BLaER1 (cell line): Measurements from ENCODE around the gene DPF3.
"Not testable (repeated sequence)": the region's sequence is repeated elsewhere in the genome, so short reads cannot be mapped to it uniquely, and the experiment has no call there.

Experiments
- H3K27ac ChIP-seq: shearing (Covaris generic); formaldehyde crosslinking; 2 replicates; pipeline ENCODE4 v1.8.1; 2022
- H3K27me3 ChIP-seq: shearing (Covaris generic); formaldehyde crosslinking; 2 replicates; pipeline ENCODE4 v1.8.1; 2022
- H3K36me3 ChIP-seq: shearing (Covaris generic); formaldehyde crosslinking; 2 replicates; pipeline ENCODE4 v1.8.1; 2022
- H3K4me1 ChIP-seq: shearing (Covaris generic); formaldehyde crosslinking; 2 replicates; pipeline ENCODE4 v1.8.1; 2022
- H3K4me2 ChIP-seq: shearing (Covaris generic); formaldehyde crosslinking; 2 replicates; pipeline ENCODE4 v1.8.1; 2022
- H3K4me3 ChIP-seq: shearing (Covaris generic); formaldehyde crosslinking; 2 replicates; pipeline ENCODE4 v1.8.1; 2022
- H3K9ac ChIP-seq: shearing (Covaris generic); formaldehyde crosslinking; 2 replicates; pipeline ENCODE4 v1.8.1; 2022
- H3K9me3 ChIP-seq: shearing (Covaris generic); formaldehyde crosslinking; 2 replicates; pipeline ENCODE4 v1.8.1; 2022
- H4K20me1 ChIP-seq: shearing (Covaris generic); formaldehyde crosslinking; 2 replicates; pipeline ENCODE4 v1.8.1; 2022
- Cebpa-rat ChIP-seq: shearing (Covaris generic); IDR thresholded peaks from 2 replicates; pipeline ENCODE4 v1.8.1; 2022

Gene DPF3

GRCh38 chr14:72758993-72759392 is 134.9 kb downstream of the DPF3 start:
- Histone ChIP-seq H3K9me3 (peaks cover 39% of the 10 kb centered on the region), H3K4me1 (no peaks in the 10 kb centered on the region)

GRCh38 chr14:72758420-72758819 is 135.5 kb downstream of the DPF3 start:
- TF ChIP-seq Cebpa-rat = no peak
- no peak overlapping the region for H3K27ac ChIP-seq
- H3K4me2 ChIP-seq = no peak overlapping the region
- no peaks in the 10 kb centered on the region for H4K20me1 ChIP-seq
- peaks cover 37% of the 10 kb centered on the region for H3K9me3 ChIP-seq
- H3K4me1 ChIP-seq = no peaks in the 10 kb centered on the region
- H3K9ac ChIP-seq = no peak overlapping the region
- 0 out of 2 replicates have a peak, but pooled peaks cover 3% of the 10 kb centered on the region for H3K36me3 ChIP-seq
- no peaks in the 10 kb centered on the region for H3K27me3 ChIP-seq
- H3K4me3 ChIP-seq = no peak overlapping the region

More at GRCh38 chr14:72758993-72759392, 134.9 kb downstream of the DPF3 start:
- Histone ChIP-seq H3K4me2 (no peak overlapping the region), H3K27ac (no peak overlapping the region), H3K27me3 (no peaks in the 10 kb centered on the region), H4K20me1 (no peaks in the 10 kb centered on the region), H3K9ac (no peak overlapping the region), H3K4me3 (no peak overlapping the region), H3K36me3 (0 out of 2 replicates have a peak, but pooled peaks cover 3% of the 10 kb centered on the region)
- TF ChIP-seq Cebpa-rat = no peak

- H3K36me3 ChIP-seq = 0 out of 2 replicates have a peak, but pooled peaks cover 3% of the 10 kb centered on the region
- no peak overlapping the region for H3K4me2 ChIP-seq
- no peak overlapping the region for H3K4me3 ChIP-seq
- H3K9me3 ChIP-seq = peaks cover 37% of the 10 kb centered on the region
- no peak overlapping the region for H3K9ac ChIP-seq
- H4K20me1 ChIP-seq = no peaks in the 10 kb centered on the region
- H3K27ac ChIP-seq = no peak overlapping the region
- no peaks in the 10 kb centered on the region for H3K27me3 ChIP-seq
- TF ChIP-seq Cebpa-rat = no peak
- peaks cover 5% of the 10 kb centered on the region; the same call in 1 of the 2 replicates for H3K4me1 ChIP-seq
Observed at GRCh38 chr14:72756967-72757366, 136.9 kb downstream of the DPF3 start.

DNA sequence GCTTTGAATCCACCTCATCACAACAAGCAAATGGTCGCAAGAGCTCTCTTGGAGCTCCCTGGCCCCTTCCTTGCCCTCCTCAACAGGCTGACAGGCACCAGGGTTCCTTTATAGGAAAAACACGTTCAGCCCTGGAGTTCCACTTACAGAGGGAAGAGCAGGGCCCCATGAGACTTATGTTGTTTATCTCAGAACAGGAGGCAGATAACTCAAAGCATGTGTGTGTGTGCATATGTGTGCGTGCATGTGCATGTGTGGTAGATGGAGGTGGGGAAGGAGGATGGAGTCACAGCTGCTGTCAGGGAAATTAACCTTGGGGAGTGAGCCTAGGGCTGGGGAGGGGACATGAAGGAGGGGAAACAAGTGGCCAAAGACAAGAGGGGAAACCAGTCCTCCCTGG is 138.1 kb downstream of the DPF3 start:
- Histone ChIP-seq H3K9me3 (peaks cover 37% of the 10 kb centered on the region), H3K27ac (no peak overlapping the region), H3K4me3 (no peak overlapping the region), H3K36me3 (0 out of 2 replicates have a peak, but pooled peaks cover 3% of the 10 kb centered on the region), H3K4me1 (peaks cover 8% of the 10 kb centered on the region; the same call in 1 of the 2 replicates), H4K20me1 (no peaks in the 10 kb centered on the region), H3K27me3 (no peaks in the 10 kb centered on the region), H3K9ac (no peak overlapping the region), H3K4me2 (no peak overlapping the region)
- no peak for TF ChIP-seq Cebpa-rat

DNA sequence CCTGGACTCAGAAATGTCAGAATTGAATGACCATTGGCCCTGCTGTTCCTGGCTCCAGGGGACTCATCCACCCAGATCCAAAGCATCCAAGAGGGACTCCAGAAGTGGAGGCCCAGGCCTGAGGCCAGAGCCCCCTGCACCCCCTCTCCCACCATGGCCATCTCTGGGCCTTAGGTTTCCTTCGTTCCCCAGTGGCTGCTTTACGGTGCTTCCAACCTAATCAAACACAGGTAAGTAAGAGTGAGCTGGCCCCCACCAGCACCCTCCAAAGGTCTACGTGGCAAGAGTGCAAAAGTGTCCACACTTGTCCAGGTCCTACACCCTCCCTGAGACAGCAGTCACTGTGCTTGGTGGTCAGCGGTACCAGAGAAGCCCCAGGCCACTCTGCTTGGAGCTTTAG is 139.0 kb downstream of the DPF3 start:
- Histone ChIP-seq H3K4me3 (no peak overlapping the region), H3K27ac (no peak overlapping the region), H3K36me3 (no peaks in the 10 kb centered on the region), H3K4me2 (no peak overlapping the region), H3K27me3 (no peaks in the 10 kb centered on the region), H3K9me3 (peaks cover 31% of the 10 kb centered on the region), H4K20me1 (no peaks in the 10 kb centered on the region), H3K9ac (no peak overlapping the region), H3K4me1 (peaks cover 8% of the 10 kb centered on the region; the same call in 1 of the 2 replicates)
- no peak for TF ChIP-seq Cebpa-rat

GRCh38 chr14:72753879-72754400 is 140.0 kb downstream of the DPF3 start:
- H3K9ac ChIP-seq = no peak overlapping the region
- TF ChIP-seq Cebpa-rat = no peak
- no peak overlapping the region for H3K4me3 ChIP-seq
- peaks cover 24% of the 10 kb centered on the region for H3K9me3 ChIP-seq
- H3K27me3 ChIP-seq = no peaks in the 10 kb centered on the region
- H3K4me2 ChIP-seq = no peak overlapping the region
- H3K36me3 ChIP-seq = no peaks in the 10 kb centered on the region
- H4K20me1 ChIP-seq = no peaks in the 10 kb centered on the region
- H3K4me1 ChIP-seq = peaks cover 8% of the 10 kb centered on the region; the same call in 1 of the 2 replicates
- no peak overlapping the region for H3K27ac ChIP-seq

- H3K9ac ChIP-seq = no peak overlapping the region
- TF ChIP-seq Cebpa-rat = no peak
- no peak overlapping the region for H3K4me3 ChIP-seq
- H3K9me3 ChIP-seq = peaks cover 23% of the 10 kb centered on the region
- no peak overlapping the region for H3K27ac ChIP-seq
- H3K4me1 ChIP-seq = peaks cover 8% of the 10 kb centered on the region; the same call in 1 of the 2 replicates
- H3K27me3 ChIP-seq = no peaks in the 10 kb centered on the region
- H3K36me3 ChIP-seq = no peaks in the 10 kb centered on the region
- no peaks in the 10 kb centered on the region for H4K20me1 ChIP-seq
- H3K4me2 ChIP-seq = no peak overlapping the region
Observed at GRCh38 chr14:72753044-72753710, 140.7 kb downstream of the DPF3 start.

GRCh38 chr14:72752034-72752412 is 141.9 kb downstream of the DPF3 start:
- Histone ChIP-seq H3K4me3 (no peak overlapping the region), H3K36me3 (no peaks in the 10 kb centered on the region), H3K27me3 (no peaks in the 10 kb centered on the region), H3K27ac (no peak overlapping the region), H3K9ac (no peak overlapping the region), H3K9me3 (peaks cover 24% of the 10 kb centered on the region), H4K20me1 (no peaks in the 10 kb centered on the region), H3K4me2 (0 out of 2 replicates have a peak overlapping the region, but pooled peaks have one; percentile 5), H3K4me1 (peaks cover 8% of the 10 kb centered on the region; the same call in 1 of the 2 replicates)
- TF ChIP-seq Cebpa-rat = no peak

- Histone ChIP-seq H3K9me3 (peaks cover 24% of the 10 kb centered on the region), H3K4me3 (no peak overlapping the region), H3K27ac (no peak overlapping the region), H4K20me1 (no peaks in the 10 kb centered on the region), H3K27me3 (no peaks in the 10 kb centered on the region), H3K36me3 (no peaks in the 10 kb centered on the region), H3K4me2 (0 out of 2 replicates have a peak overlapping the region, but pooled peaks have one; percentile 5), H3K9ac (no peak overlapping the region), H3K4me1 (peaks cover 8% of the 10 kb centered on the region; the same call in 1 of the 2 replicates)
- no peak for TF ChIP-seq Cebpa-rat
Observed at GRCh38 chr14:72751276-72752033, 142.4 kb downstream of the DPF3 start.

DNA sequence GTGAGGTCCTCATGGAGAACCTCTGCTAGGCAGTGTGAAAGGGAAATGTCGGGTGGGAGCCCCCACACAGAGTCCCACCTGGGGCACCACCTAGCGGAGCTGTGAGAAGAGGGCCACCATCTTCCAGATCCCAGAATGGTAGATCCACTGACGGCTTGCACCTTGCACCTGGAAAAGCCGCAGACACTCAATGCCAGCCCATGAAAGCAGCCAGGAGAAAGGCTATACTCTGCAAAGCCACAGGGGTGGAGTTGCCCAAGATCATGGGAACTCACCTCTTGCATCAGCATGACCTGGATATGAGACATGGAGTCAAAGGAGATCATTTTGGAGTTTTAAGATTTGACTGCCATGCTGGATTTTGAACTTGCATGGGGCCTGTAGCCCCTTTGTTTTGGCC is 145.0 kb downstream of the DPF3 start:
- not testable (repeated sequence) for H3K27ac ChIP-seq, H3K4me3 ChIP-seq, H3K4me2 ChIP-seq, H3K36me3 ChIP-seq, H3K27me3 ChIP-seq, H3K9ac ChIP-seq, H4K20me1 ChIP-seq, H3K4me1 ChIP-seq
- peaks cover 19% of the 10 kb centered on the region for H3K9me3 ChIP-seq
